Measurements from ENCODE around the gene ITSN2. TPM values are rescaled to one million over a fixed set of nuclear protein-coding genes. Genes with fewer than 3 reads are reported as not detected.
"Not testable (repeated sequence)": the region's sequence is repeated elsewhere in the genome, so short reads cannot be mapped to it uniquely, and the experiment has no call there.

ITSN2 gene
- total RNA-seq, 2 donors from 2014 or later = 32.9 to 61.0 TPM

DNA sequence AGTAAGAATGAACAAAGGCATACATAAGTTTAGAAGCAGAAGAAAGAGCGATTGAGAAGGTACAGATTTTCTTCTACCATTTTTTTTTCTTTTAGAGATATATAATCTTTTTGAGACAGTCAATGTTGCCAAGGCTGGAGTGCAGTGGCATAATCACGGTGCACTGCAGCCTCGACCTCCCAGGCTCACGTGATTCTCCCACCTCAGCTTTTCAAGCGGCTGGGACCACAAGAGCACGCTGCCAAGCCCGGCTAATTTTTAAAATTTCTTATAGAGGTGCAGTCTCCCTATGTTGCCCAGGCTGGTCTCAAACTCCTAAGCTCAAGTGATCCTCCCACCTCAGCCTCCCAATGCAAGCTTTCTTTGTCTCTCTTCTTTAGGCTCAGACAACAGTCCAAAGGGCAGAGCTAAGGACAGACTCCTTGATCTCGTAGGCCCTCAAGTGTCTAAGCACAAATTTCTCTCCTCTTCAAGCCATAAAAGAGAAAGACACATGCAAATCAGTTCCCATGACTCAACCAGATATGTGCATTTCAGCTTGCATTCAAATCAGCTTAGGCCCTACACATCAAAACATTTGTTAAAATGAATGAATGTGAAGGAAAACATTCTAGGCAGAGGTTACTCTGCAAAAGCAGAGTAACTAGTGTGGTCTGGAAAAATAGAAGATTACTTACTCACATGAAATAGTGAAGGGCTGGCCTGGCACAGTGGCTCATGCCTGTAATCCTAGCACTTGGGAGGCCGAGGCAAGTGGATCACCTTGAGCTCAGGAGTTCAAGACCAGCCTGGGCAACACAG is 18.0 kb downstream of the ITSN2 start:
- 71 to 78% methylated on average over 9 of the region's 9 CpGs for WGBS, 2 donors
- peak overlapping the region in 2 of 4 donors; percentile 26 to 39 for H3K27ac ChIP-seq
- H3K27me3 ChIP-seq = no peaks in the 10 kb centered on the region
- H3K36me3 ChIP-seq (replicated peaks in 1 of 2; ENCODE audit: insufficient read depth in 1 of 2, low read depth in 2 of 2) = no peaks in the 10 kb centered on the region
- H3K9me3 ChIP-seq = no peaks in the 10 kb centered on the region
- no peak for TF ChIP-seq POLR2A (IDR thresholded peaks at IDR 0.05)
- no peak for TF ChIP-seq CTCF (IDR thresholded peaks at IDR 0.05)
- H3K4me1 ChIP-seq = peaks cover 78% of the 10 kb centered on the region
- intact Hi-C loops (cut with DNase I) = no loop called here
- no peak overlapping the region for H3K4me3 ChIP-seq
- no peak for DNase-seq
- ATAC-seq = no peak

- Histone ChIP-seq H3K4me3 (no peak overlapping the region), H3K9me3 (no peaks in the 10 kb centered on the region), H3K36me3 (replicated peaks in 1 of 2; ENCODE audit: insufficient read depth in 1 of 2, low read depth in 2 of 2) (no peaks in the 10 kb centered on the region), H3K4me1 (peaks cover 75% of the 10 kb centered on the region), H3K27ac (peak overlapping the region; percentile 50 to 85 (median 81)), H3K27me3 (no peaks in the 10 kb centered on the region)
- WGBS, 2 donors = 63 to 64% methylated on average over 6 of the region's 6 CpGs
- intact Hi-C loops (cut with DNase I) = no loop called here
- TF ChIP-seq POLR2A (IDR thresholded peaks at IDR 0.05) (no peak), CTCF (IDR thresholded peaks at IDR 0.05) (no peak)
- ATAC-seq (peak; percentile 84), DNase-seq (peak in 2 of 4 donors; percentile 41 to 58)
These were observed 20.5 kb downstream of the ITSN2 start for GRCh38 chr2:24339856-24340262.

DNA sequence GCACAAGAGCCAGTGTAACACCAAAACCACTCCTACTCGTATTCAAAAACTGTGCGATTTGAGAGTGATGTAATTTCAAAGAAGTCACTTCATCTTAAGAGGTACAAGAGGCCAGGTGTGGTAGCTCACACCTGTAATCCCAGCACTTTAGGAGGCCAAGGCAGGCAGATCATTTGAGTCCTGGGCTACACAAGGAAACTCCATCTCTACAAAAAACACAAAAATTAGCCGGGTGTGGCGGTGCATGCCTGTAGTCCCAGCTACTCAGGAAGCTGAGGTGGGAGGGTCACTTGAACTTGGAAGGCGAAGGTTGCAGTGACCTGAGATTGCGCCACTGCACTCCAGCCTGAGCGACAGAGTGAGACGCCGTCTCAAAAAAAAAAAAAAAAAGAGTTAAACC is 21.2 kb downstream of the ITSN2 start:
- intact Hi-C loops (cut with DNase I); H3K4me3 ChIP-seq; H3K9me3 ChIP-seq; H3K36me3 ChIP-seq (replicated peaks in 1 of 2; ENCODE audit: insufficient read depth in 1 of 2, low read depth in 2 of 2); H3K27me3 ChIP-seq: not testable (repeated sequence)
- DNase-seq = peak in 2 of 4 donors; percentile 34 to 49
- TF ChIP-seq POLR2A (IDR thresholded peaks at IDR 0.05) = peak in 1 of 3 donors; percentile 20
- ATAC-seq = peak; percentile 55
- peaks cover 74% of the 10 kb centered on the region for H3K4me1 ChIP-seq
- WGBS, 2 donors = 60 to 63% methylated on average over 9 of the region's 9 CpGs
- peak overlapping the region in 3 of 4 donors; percentile 78 to 85 (median 84) for H3K27ac ChIP-seq

DNA sequence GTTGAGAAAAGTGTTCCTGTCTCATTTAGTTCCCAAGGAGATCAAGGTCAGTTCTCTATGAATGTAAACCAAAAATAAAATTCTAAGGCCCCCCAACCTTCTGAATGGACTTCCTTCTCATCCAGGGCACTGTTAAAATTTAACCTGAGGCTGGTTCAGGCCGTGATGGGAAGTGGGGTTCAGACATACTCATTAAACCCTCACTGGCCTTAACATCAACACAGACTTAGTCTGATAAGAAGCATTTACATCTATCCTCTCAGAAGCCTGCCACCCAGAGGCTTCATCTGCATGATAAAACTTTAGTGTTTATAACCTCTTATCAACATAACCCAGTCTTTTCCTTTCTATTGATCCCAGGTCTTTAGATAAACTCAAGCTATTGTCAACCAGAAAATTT is 22.4 kb downstream of the ITSN2 start:
- peak in 3 of 7 experiments; percentile 8 to 17 (median 13) for TF ChIP-seq CTCF (IDR thresholded peaks at IDR 0.05)
- TF ChIP-seq POLR2A (IDR thresholded peaks at IDR 0.05) = no peak
- no peak overlapping the region for H3K4me3 ChIP-seq
- peaks cover 77% of the 10 kb centered on the region for H3K4me1 ChIP-seq
- no peaks in the 10 kb centered on the region for H3K27me3 ChIP-seq
- 10 to 13% methylated on average over 1 of the region's 1 CpG for WGBS, 2 donors
- no peak for ATAC-seq
- no peaks in the 10 kb centered on the region for H3K9me3 ChIP-seq
- peak in 1 of 4 donors; percentile 17 for DNase-seq
- intact Hi-C loops (cut with DNase I) = no loop called here
- peak overlapping the region in 3 of 4 donors; percentile 78 to 85 (median 84) for H3K27ac ChIP-seq
- H3K36me3 ChIP-seq (replicated peaks in 1 of 2; ENCODE audit: insufficient read depth in 1 of 2, low read depth in 2 of 2) = no peaks in the 10 kb centered on the region

DNA sequence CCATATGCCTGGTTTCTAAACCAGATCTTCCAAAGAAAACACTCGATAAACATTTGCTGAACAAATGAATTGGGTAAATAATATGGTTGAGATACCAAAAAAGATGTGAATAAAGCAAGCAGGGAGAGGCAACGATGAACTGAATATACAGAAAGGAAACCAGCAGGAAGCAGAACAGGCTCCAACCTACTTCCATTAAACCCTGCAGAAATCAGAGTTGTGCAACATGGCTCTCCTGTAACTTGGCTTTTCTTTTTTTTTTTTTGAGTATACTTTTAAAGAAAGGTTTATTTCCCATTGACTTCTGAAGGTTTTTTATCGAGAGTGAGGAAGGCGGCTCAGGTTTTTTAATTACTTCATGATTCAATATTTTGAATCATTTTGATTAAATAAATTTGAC is 23.5 kb downstream of the ITSN2 start:
- Histone ChIP-seq H3K9me3 (no peaks in the 10 kb centered on the region), H3K27me3 (no peaks in the 10 kb centered on the region), H3K27ac (peak overlapping the region in 1 of 4 donors; percentile 12), H3K36me3 (replicated peaks in 1 of 2; ENCODE audit: insufficient read depth in 1 of 2, low read depth in 2 of 2) (no peaks in the 10 kb centered on the region), H3K4me1 (peaks cover 69% of the 10 kb centered on the region), H3K4me3 (no peak overlapping the region)
- intact Hi-C loops (cut with DNase I) = no loop called here
- TF ChIP-seq POLR2A (IDR thresholded peaks at IDR 0.05) = no peak
- TF ChIP-seq CTCF (IDR thresholded peaks at IDR 0.05) = no peak
- DNase-seq (no peak), ATAC-seq (no peak)
- WGBS, 2 donors = 30 to 44% methylated on average over 4 of the region's 4 CpGs

Data from body of pancreas (tissue), 4 donors.